ENCODE results near the gene PACS2. TPM values are rescaled to one million over a fixed set of nuclear protein-coding genes. Genes with fewer than 3 reads are reported as not detected.

The PACS2 gene
- total and polyA plus RNA-seq, 2 of the 8 experiments (the other 6 are each of a cell fraction or from before 2014, with no cell fraction given): 38.0 to 62.8 TPM

GRCh38 chr14:105358943-105359342, 44.4 kb downstream of the PACS2 start:
- Histone ChIP-seq H3K27ac (ENCODE audit: low read depth, low read length) (no peak overlapping the region), H4K20me1 (replicated peaks in 1 of 2; ENCODE audit: control insufficient read depth in 1 of 2, insufficient read depth in 2 of 2, low read length in 2 of 2) (peaks cover 0 to 16% of the 10 kb centered on the region in 2 experiments), H2AK5ac (ENCODE audit: low read depth, low read length) (no peak overlapping the region), H4K8ac (ENCODE audit: extremely low read depth, insufficient read depth, low read length) (no peak overlapping the region), H3K4me1 (replicated peaks in 1 of 4; ENCODE audit: control insufficient read depth in 3 of 4, insufficient read depth in 4 of 4, low read length in 3 of 4) (peaks cover 0 to 11% (median 3%) of the 10 kb centered on the region in 4 experiments; a peak in 5 of 7 replicates), H3K9ac (replicated peaks in 1 of 4; ENCODE audit: extremely low read depth in 1 of 4, low read depth in 3 of 4, low read length in 3 of 4) (no peak overlapping the region), H3K79me2 (ENCODE audit: control insufficient read depth in 1 of 2, insufficient read depth in 2 of 2, low read length in 2 of 2) (no peaks in the 10 kb centered on the region), H3K56ac (replicated peaks; ENCODE audit: insufficient read length, low read depth, low read length) (no peak overlapping the region), H2BK120ac (replicated peaks; ENCODE audit: low read depth, low read length) (no peak overlapping the region), H3K79me1 (ENCODE audit: low read depth, low read length) (no peaks in the 10 kb centered on the region), H2BK12ac (ENCODE audit: low read depth, low read length) (no peak overlapping the region), H3K27me3 (replicated peaks in 1 of 4; ENCODE audit: control insufficient read depth in 3 of 4, extremely low read depth in 1 of 4, insufficient read depth in 3 of 4, low read length in 3 of 4) (no peaks in the 10 kb centered on the region), H3K4me2 (ENCODE audit: insufficient read depth in 1 of 2, low read depth in 2 of 2, low read length in 2 of 2) (no peak overlapping the region), H3K9me3 (ENCODE audit: insufficient read depth in 2 of 2, low read depth in 1 of 2, low read length in 1 of 2) (no peaks in the 10 kb centered on the region), H2AFZ (ENCODE audit: low read length) (no peak overlapping the region), H3K4me3 (ENCODE audit: extremely low read depth in 1 of 4, insufficient read depth in 2 of 4, low read depth in 3 of 4, low read length in 4 of 4) (no peak overlapping the region), H2BK20ac (ENCODE audit: low read length) (no peak overlapping the region), H2BK15ac (ENCODE audit: low read length) (no peak overlapping the region), H4K91ac (replicated peaks; ENCODE audit: insufficient read length, low read length) (no peak overlapping the region), H2BK5ac (ENCODE audit: low read depth, low read length) (no peak overlapping the region), H3K36me3 (ENCODE audit: control insufficient read depth in 2 of 4, insufficient read depth in 4 of 4, low read length in 3 of 4) (no peaks in the 10 kb centered on the region; a peak in 1 of 8 replicates), H3K23ac (ENCODE audit: insufficient read length) (no peak overlapping the region), H3K18ac (ENCODE audit: extremely low read depth, low read length) (no peak overlapping the region), H3K23me2 (ENCODE audit: low read depth, low read length) (no peaks in the 10 kb centered on the region), H3K4ac (replicated peaks; ENCODE audit: insufficient read length, low read depth, low read length) (no peak overlapping the region), H4K5ac (ENCODE audit: insufficient read length, low read depth, low read length) (no peak overlapping the region), H3K14ac (ENCODE audit: insufficient read length) (no peak overlapping the region)
- FAIRE-seq (no peak), DNase-seq (ENCODE audit: low read depth in 1 of 2, low spot score in 2 of 2) (no peak)
- ChIA-PET CTCF (ENCODE audit: partially characterized antibody) (interaction anchor here (0.9 to 1.4 kb wide), 2 partner anchors 13 to 26 kb away, joined by 3 to 4 read pairs; no protein-coding TSS in a partner anchor), POLR2A (ENCODE audit: partially characterized antibody) (interaction anchor here (1.5 kb wide), 1 partner anchor 36 kb away, joined by 4 read pairs; no protein-coding TSS in a partner anchor)
- WGBS, 2 experiments (ENCODE audit: extremely low coverage in 1 of 2, insufficient coverage in 1 of 2, insufficient read length in 1 of 2, insufficient replicate concordance in 2 of 2, low coverage in 1 of 2, low lambda C conversion rate in 2 of 2, missing lambda C conversion rate in 1 of 2): 96% methylated on average over 16 of the region's 16 CpGs; no CpG with 5 or more reads in 1 of the 2 experiments
- no peak for TF ChIP-seq BCL11A (IDR thresholded peaks at IDR 0.05; ENCODE audit: low read depth in 2 of 2, low read length in 2 of 2)

Measured in H1 (cell line).